Measurements from ENCODE around the gene CACNA1S. TPM values are rescaled to one million over a fixed set of nuclear protein-coding genes. Genes with fewer than 3 reads are reported as not detected.

CACNA1S gene
- total RNA-seq, 1 experiment from 2014 or later = 0.02 TPM

GRCh38 chr1:201145816-201146215, 33.6 kb upstream of the CACNA1S start:
- H3K9me3 Mint-ChIP-seq = no peaks in the 10 kb centered on the region
- POLR2A ChIA-PET = no interaction called here
- ATAC-seq = no peak
- H3K27ac Mint-ChIP-seq = no peak overlapping the region
- CTCF ChIA-PET = interaction anchor here (0.5 kb wide), 1 partner anchor 262 kb away, joined by 3 read pairs; no protein-coding TSS in a partner anchor
- TF ChIP-seq PREB (CRISPR knock-in tag; IDR thresholded peaks at IDR 0.05; ENCODE audit: borderline replicate concordance) (no peak), NFATC4 (CRISPR knock-in tag; IDR thresholded peaks at IDR 0.05) (no peak), ZNF512 (CRISPR knock-in tag; IDR thresholded peaks at IDR 0.05; ENCODE audit: borderline replicate concordance) (no peak), TCF7 (CRISPR knock-in tag; IDR thresholded peaks at IDR 0.05; ENCODE audit: low read depth) (no peak), RORB (CRISPR knock-in tag; IDR thresholded peaks at IDR 0.05) (no peak), FOXP4 (CRISPR knock-in tag; IDR thresholded peaks at IDR 0.05) (no peak), STAT6 (CRISPR knock-in tag; conservative IDR thresholded peaks at IDR 0.05; ENCODE audit: low read depth) (no peak), TP53 (CRISPR knock-in tag; IDR thresholded peaks at IDR 0.05) (no peak)
- H3K36me3 Mint-ChIP-seq = peaks cover 88% of the 10 kb centered on the region
- no peaks in the 10 kb centered on the region for H3K27me3 Mint-ChIP-seq (ENCODE audit: low read depth)
- no peak for DNase-seq (ENCODE audit: low spot score)
- no peaks in the 10 kb centered on the region for H3K4me1 Mint-ChIP-seq
- H3K4me3 Mint-ChIP-seq = no peak overlapping the region

- peaks cover 83% of the 10 kb centered on the region for H3K36me3 Mint-ChIP-seq
- H3K4me3 Mint-ChIP-seq = no peak overlapping the region
- no peak overlapping the region for H3K27ac Mint-ChIP-seq
- H3K9me3 Mint-ChIP-seq = no peaks in the 10 kb centered on the region
- ChIA-PET CTCF (no interaction called here), POLR2A (no interaction called here)
- no peaks in the 10 kb centered on the region for H3K27me3 Mint-ChIP-seq (ENCODE audit: low read depth)
- ATAC-seq = no peak
- TF ChIP-seq ZSCAN18 (CRISPR knock-in tag; IDR thresholded peaks at IDR 0.05) (no peak), HMGA2 (CRISPR knock-in tag; IDR thresholded peaks at IDR 0.05) (no peak), GRHL2 (CRISPR knock-in tag; IDR thresholded peaks at IDR 0.05; ENCODE audit: insufficient replicate concordance, severe bottlenecking) (no peak), KAT7 (CRISPR knock-in tag; IDR thresholded peaks at IDR 0.05; ENCODE audit: borderline replicate concordance) (no peak), MAX (CRISPR knock-in tag; IDR thresholded peaks at IDR 0.05) (no peak), ZBTB43 (CRISPR knock-in tag; IDR thresholded peaks at IDR 0.05) (no peak)
- no peak for DNase-seq (ENCODE audit: low spot score)
- no peaks in the 10 kb centered on the region for H3K4me1 Mint-ChIP-seq
Observed at GRCh38 chr1:201145132-201145531, 32.9 kb upstream of the CACNA1S start.

Measured in WTC11 (cell line).